HEK293 (cell line): ENCODE results near the gene AFF3.

Experiments used
- ATF2 ChIP-seq: fragments of 450-650 bp; formaldehyde crosslinking; IDR thresholded peaks from 2 replicates; pipeline ENCODE4 v1.5.1; 2016; ENCODE audit warnings: missing biosample characterization, missing genetic modification characterization, low read depth
- BCL11A ChIP-seq: fragments of 450-650 bp; formaldehyde crosslinking; IDR thresholded peaks from 2 replicates; pipeline ENCODE4 v1.5.1; 2016; ENCODE audit warnings: low read depth, missing biosample characterization, missing genetic modification characterization
- GLIS1 ChIP-seq: fragments of 450-650 bp; formaldehyde crosslinking; IDR thresholded peaks from 2 replicates; pipeline ENCODE4 v1.5.1; 2016; ENCODE audit warnings: missing biosample characterization, missing genetic modification characterization
- ZBTB48 ChIP-seq: fragments of 450-650 bp; formaldehyde crosslinking; IDR thresholded peaks from 2 replicates; pipeline ENCODE4 v1.5.1; 2016; ENCODE audit warnings: missing biosample characterization, missing genetic modification characterization
- ZNF302 ChIP-seq: fragments of 450-650 bp; formaldehyde crosslinking; IDR thresholded peaks from 2 replicates; pipeline ENCODE4 v1.5.1; 2016; ENCODE audit warnings: missing biosample characterization, missing genetic modification characterization, low read depth
- ZNF426 ChIP-seq: fragments of 450-650 bp; formaldehyde crosslinking; IDR thresholded peaks from 2 replicates; pipeline ENCODE4 v1.5.1; 2017; ENCODE audit warnings: missing biosample characterization, missing genetic modification characterization, mild to moderate bottlenecking, inconsistent platforms, moderate library complexity
- ZNF473 ChIP-seq: fragments of 450-650 bp; formaldehyde crosslinking; IDR thresholded peaks from 2 replicates; pipeline ENCODE4 v1.5.1; 2017; ENCODE audit warnings: missing biosample characterization, missing genetic modification characterization
- ZNF670 ChIP-seq: fragments of 450-650 bp; formaldehyde crosslinking; IDR thresholded peaks from 2 replicates; pipeline ENCODE4 v1.5.1; 2016; ENCODE audit warnings: missing biosample characterization, missing genetic modification characterization, low read depth
- ZNF707 ChIP-seq: fragments of 450-650 bp; formaldehyde crosslinking; IDR thresholded peaks from 2 replicates; pipeline ENCODE4 v1.5.1; 2016; ENCODE audit warnings: missing biosample characterization, missing genetic modification characterization
- ZNF76 ChIP-seq: fragments of 450-650 bp; formaldehyde crosslinking; IDR thresholded peaks from 2 replicates; pipeline ENCODE4; 2016; ENCODE audit warnings: low read depth, missing biosample characterization, missing genetic modification characterization, borderline replicate concordance
- ZNF777 ChIP-seq: fragments of 450-650 bp; formaldehyde crosslinking; IDR thresholded peaks from 2 replicates; pipeline ENCODE4 v1.5.1; 2017; ENCODE audit warnings: missing biosample characterization, missing genetic modification characterization, borderline replicate concordance
- ZNF837 ChIP-seq: fragments of 450-650 bp; formaldehyde crosslinking; IDR thresholded peaks from 2 replicates; pipeline ENCODE4 v1.5.1; 2016; ENCODE audit warnings: missing biosample characterization, missing genetic modification characterization
- TF ChIP-seq, protein P1 (sequence below): fragments of 450-650 bp; formaldehyde crosslinking; IDR thresholded peaks from 2 replicates; pipeline ENCODE4 v1.5.1; 2016; ENCODE audit warnings: missing biosample characterization, missing genetic modification characterization

- TF ChIP-seq ZNF76: no peak
- no peak for TF ChIP-seq ZNF473 (tag by site-specific recombination)
- no peak for TF ChIP-seq ATF2 (tag by site-specific recombination)
- TF ChIP-seq ZBTB48: no peak
- TF ChIP-seq, protein P1, sequence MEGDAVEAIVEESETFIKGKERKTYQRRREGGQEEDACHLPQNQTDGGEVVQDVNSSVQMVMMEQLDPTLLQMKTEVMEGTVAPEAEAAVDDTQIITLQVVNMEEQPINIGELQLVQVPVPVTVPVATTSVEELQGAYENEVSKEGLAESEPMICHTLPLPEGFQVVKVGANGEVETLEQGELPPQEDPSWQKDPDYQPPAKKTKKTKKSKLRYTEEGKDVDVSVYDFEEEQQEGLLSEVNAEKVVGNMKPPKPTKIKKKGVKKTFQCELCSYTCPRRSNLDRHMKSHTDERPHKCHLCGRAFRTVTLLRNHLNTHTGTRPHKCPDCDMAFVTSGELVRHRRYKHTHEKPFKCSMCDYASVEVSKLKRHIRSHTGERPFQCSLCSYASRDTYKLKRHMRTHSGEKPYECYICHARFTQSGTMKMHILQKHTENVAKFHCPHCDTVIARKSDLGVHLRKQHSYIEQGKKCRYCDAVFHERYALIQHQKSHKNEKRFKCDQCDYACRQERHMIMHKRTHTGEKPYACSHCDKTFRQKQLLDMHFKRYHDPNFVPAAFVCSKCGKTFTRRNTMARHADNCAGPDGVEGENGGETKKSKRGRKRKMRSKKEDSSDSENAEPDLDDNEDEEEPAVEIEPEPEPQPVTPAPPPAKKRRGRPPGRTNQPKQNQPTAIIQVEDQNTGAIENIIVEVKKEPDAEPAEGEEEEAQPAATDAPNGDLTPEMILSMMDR: no peak
- no peak for TF ChIP-seq ZNF837 (tag by site-specific recombination)
- TF ChIP-seq ZNF777 (tag by site-specific recombination): no peak
- no peak for TF ChIP-seq BCL11A (tag by site-specific recombination)
- no peak for TF ChIP-seq GLIS1 (tag by site-specific recombination)
- TF ChIP-seq ZNF302 (tag by site-specific recombination): no peak
- TF ChIP-seq ZNF426: no peak
- TF ChIP-seq ZNF670: no peak
- no peak for TF ChIP-seq ZNF707 (tag by site-specific recombination)
Measured at GRCh38 chr2:99863236-99863902, 279.0 kb downstream of the AFF3 start.
